Body of pancreas (tissue), 4 donors: Measurements from ENCODE around the gene SPOCK3. TPM values are rescaled to one million over a fixed set of nuclear protein-coding genes. Genes with fewer than 3 reads are reported as not detected.
"Not testable (repeated sequence)": the region's sequence is repeated elsewhere in the genome, so short reads cannot be mapped to it uniquely, and the experiment has no call there.

Experiments
- ATAC-seq: fragments of 150-250 bp; one replicate; pipeline ENCODE4 v1.9.1; 2016
- DNase-seq, 4 donors: peaks; one replicate each; pipeline ENCODE4 v3.0.0-alpha.2; 2019
- H3K27ac ChIP-seq, 4 donors: fragments of 200-600 bp; sonication (generic); 1 replicate in 3 of 4; 2 replicates in 1 of 4; pipeline versions ENCODE4 v1.5.1 to v1.6.1; 2016 to 2019; ENCODE audit warnings: mild to moderate bottlenecking in 1 of 4, mixed read lengths in 1 of 4, moderate library complexity in 1 of 4
- H3K27me3 ChIP-seq, 2 donors: fragments of 200-600 bp; sonication (generic); one replicate each; pipeline ENCODE4 v1.6.0; 2016; ENCODE audit warnings: mild to moderate bottlenecking in 1 of 2
- H3K36me3 ChIP-seq, 2 donors: fragments of 200-600 bp; sonication (generic); replicated peaks in 1 of 2; 2 replicates each; pipeline ENCODE4 v1.5.1; 2016; ENCODE audit warnings: low read depth in 2 of 2; ENCODE audit not compliant: insufficient read depth in 1 of 2
- H3K4me1 ChIP-seq: fragments of 200-600 bp; sonication (generic); one replicate; pipeline ENCODE4 v1.6.0; 2016
- H3K4me3 ChIP-seq, 2 donors: fragments of 200-600 bp; sonication (generic); 1 replicate in 1 of 2; 2 replicates in 1 of 2; pipeline ENCODE4 v1.5.1; 2016 to 2019
- H3K9me3 ChIP-seq, 3 donors: fragments of 200-600 bp; sonication (generic); 1 replicate in 2 of 3; 2 replicates in 1 of 3; pipeline ENCODE4 v1.5.1; 2016
- POLR2A ChIP-seq, 3 donors: fragments of 450-650 bp; IDR thresholded peaks; one replicate each; pipeline ENCODE4 v1.6.1; 2016; ENCODE audit warnings: antibody characterized with exemption in 3 of 3, mild to moderate bottlenecking in 2 of 3
- WGBS, 2 donors: methylation state at CpG; one replicate each; pipeline ENCODE4 v1.1.5; 2017; 5-methylcytosine and 5-hydroxymethylcytosine counted together
- intact Hi-C: fragments of 100-400 bp; cut with DNase I; formaldehyde crosslinking; loops from one replicate; pipeline ENCODE4 v1.15.1; 2023
- total RNA-seq, 2 donors: library from RNA; depleted of rRNA; stranded (reverse); fragments of >200 nt; gene quantifications; one replicate each; pipeline ENCODE4 v1.1.0, GENCODE V29; 2016
- TF ChIP-seq, protein P1 (sequence below), 7 experiments: fragments of 450-650 bp in 4 of 7; fragments of 200-600 bp in 3 of 7; sonication (generic) in 3 of 7; IDR thresholded peaks; one replicate each; pipeline ENCODE4 v1.5.1; 2016 to 2019; ENCODE audit warnings: antibody characterized with exemption in 7 of 7

The SPOCK3 gene
- total RNA-seq: not detected

DNA sequence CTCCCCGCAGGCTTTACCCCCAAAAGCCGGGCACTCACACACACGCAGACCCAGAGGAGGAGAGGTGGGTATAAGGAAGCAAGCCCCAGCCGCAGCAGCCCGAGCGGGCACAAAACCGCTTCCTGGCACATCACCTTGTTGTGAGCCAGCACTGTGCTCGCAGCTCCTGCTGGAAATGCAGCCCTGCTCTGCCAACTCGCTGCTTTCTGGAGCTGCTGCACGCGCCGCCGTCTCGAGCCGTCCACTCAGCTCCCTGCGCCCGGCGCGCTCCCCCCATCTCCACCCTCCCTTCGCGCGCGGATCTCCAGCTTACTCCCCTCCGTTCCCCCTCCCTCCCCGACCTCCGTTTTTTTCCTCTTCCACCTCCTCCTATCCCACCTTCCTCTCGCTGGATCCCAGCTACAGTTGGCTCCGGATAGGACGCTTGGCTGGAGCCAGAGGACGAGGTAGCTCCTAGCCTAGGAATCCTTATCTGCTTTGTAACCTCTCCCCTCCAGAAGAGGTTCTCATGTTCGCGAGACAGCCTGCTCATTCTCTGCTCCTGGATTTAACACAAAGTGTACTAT, at the start of gene SPOCK3:
Gene SPOCK3, minus strand, starts transcription at position 179 of the 566 bp plus-strand sequence.
- peak; percentile 22 to 57 (median 38) for DNase-seq
- Histone ChIP-seq H3K4me1 (peaks cover 16% of the 10 kb centered on the region), H3K27me3 (peaks cover 0 to 11% of the 10 kb centered on the region in 2 donors), H3K4me3 (peak within 1 kb of the TSS in 1 of 2 donors; percentile 10), H3K27ac (no peak within 1 kb of the TSS), H3K9me3 (no peaks in the 10 kb centered on the region), H3K36me3 (no peaks in the 10 kb centered on the region)
- 0 to 1% methylated on average over 32 of the region's 32 CpGs for WGBS, 2 donors
- no peak for TF ChIP-seq POLR2A (IDR thresholded peaks at IDR 0.05)
- TF ChIP-seq, protein P1, sequence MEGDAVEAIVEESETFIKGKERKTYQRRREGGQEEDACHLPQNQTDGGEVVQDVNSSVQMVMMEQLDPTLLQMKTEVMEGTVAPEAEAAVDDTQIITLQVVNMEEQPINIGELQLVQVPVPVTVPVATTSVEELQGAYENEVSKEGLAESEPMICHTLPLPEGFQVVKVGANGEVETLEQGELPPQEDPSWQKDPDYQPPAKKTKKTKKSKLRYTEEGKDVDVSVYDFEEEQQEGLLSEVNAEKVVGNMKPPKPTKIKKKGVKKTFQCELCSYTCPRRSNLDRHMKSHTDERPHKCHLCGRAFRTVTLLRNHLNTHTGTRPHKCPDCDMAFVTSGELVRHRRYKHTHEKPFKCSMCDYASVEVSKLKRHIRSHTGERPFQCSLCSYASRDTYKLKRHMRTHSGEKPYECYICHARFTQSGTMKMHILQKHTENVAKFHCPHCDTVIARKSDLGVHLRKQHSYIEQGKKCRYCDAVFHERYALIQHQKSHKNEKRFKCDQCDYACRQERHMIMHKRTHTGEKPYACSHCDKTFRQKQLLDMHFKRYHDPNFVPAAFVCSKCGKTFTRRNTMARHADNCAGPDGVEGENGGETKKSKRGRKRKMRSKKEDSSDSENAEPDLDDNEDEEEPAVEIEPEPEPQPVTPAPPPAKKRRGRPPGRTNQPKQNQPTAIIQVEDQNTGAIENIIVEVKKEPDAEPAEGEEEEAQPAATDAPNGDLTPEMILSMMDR (IDR thresholded peaks at IDR 0.05): no peak
- ATAC-seq: peak; percentile 79
- intact Hi-C loops: no loop called here

DNA sequence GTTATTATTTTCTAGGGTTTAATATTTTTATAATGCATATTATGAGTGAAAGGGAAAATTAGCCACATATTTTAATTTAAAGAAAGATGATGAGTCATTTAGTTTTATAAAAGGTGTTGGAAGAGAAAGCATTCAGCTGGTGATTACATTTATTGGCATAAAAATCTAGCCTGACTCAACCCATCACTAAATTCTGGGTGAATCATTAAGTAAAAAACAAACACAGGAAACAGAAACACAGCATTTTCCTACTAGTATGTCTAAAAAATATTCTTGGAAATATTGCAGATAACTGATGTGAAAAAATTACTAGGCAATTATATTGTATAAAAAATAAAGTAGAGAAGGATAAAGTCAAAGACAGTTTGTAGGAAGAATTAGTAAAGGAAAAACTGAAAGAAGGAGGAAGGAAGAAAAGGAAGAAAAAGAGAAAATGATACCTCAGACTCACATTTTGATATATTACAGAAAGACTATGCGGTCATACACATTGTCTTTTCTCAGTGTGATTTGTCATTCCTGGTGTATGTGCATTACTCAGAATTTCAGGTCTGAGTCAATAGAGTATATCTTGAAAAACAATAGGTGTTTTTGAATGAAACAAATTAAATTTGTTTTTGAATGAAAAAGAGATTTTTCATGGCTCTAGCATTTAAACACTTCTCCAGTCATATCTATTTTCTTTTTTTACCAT, 48.0 kb upstream of the SPOCK3 start:
- Histone ChIP-seq H3K27me3 (no peaks in the 10 kb centered on the region), H3K36me3 (no peaks in the 10 kb centered on the region), H3K4me3 (no peak overlapping the region), H3K4me1 (no peaks in the 10 kb centered on the region), H3K27ac (no peak overlapping the region), H3K9me3 (no peaks in the 10 kb centered on the region)
- no peak for TF ChIP-seq POLR2A (IDR thresholded peaks at IDR 0.05)
- TF ChIP-seq, protein P1 (IDR thresholded peaks at IDR 0.05): no peak
- intact Hi-C loops: no loop called here
- WGBS, 2 donors: 63 to 80% methylated on average over 1 of the region's 1 CpG
- DNase-seq (no peak), ATAC-seq (no peak)

DNA sequence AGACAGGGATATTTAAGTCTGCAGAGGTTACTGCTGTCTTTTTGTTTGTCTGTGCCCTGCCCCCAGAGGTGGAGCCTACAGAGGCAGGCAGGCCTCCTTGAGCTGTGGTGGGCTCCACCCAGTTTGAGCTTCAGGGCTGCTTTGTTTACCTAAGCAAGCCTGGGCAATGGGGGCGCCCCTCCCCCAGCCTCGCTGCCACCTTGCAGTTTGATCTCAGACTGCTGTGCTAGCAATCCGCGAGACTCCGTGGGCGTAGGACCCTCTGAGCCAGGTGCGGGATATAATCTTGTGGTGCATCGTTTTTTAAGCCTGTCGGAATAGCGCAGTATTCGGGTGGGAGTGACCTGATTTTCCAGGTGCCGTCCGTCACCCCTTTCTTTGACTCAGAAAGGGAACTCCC, 47.3 kb upstream of the SPOCK3 start:
- H3K36me3 ChIP-seq, H3K4me1 ChIP-seq, H3K4me3 ChIP-seq, DNase-seq, H3K27ac ChIP-seq, intact Hi-C loops, H3K9me3 ChIP-seq, H3K27me3 ChIP-seq, ATAC-seq: not testable (repeated sequence)
- 77 to 78% methylated on average over 13 of the region's 13 CpGs for WGBS, 2 donors

DNA sequence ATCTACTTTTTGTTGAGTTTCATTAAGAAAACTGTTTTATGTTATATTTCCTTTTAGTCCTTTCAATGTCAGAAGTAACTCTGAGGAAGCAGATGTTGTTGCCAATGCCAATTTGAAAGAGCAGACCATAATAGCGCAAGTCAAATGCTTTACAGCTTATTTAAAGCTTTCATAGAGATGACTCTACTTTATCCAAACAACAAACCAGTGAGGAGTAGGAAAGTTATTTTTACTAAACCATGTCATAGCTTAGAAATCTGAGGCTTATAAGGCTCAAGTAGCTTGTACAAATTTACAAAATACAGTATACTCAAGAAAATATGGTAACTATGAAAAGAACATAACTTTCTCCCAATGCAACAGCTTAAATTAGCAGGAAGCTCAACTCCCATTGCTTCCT, 40.1 kb upstream of the SPOCK3 start:
- H3K4me3 ChIP-seq: no peak overlapping the region
- H3K9me3 ChIP-seq: no peaks in the 10 kb centered on the region
- no peak overlapping the region for H3K27ac ChIP-seq
- H3K4me1 ChIP-seq: no peaks in the 10 kb centered on the region
- 70 to 76% methylated on average over 1 of the region's 1 CpG for WGBS, 2 donors
- TF ChIP-seq POLR2A (IDR thresholded peaks at IDR 0.05): no peak
- TF ChIP-seq, protein P1 (IDR thresholded peaks at IDR 0.05): no peak
- H3K36me3 ChIP-seq: no peaks in the 10 kb centered on the region
- DNase-seq (no peak), ATAC-seq (no peak)
- H3K27me3 ChIP-seq: no peaks in the 10 kb centered on the region
- intact Hi-C loops: no loop called here

DNA sequence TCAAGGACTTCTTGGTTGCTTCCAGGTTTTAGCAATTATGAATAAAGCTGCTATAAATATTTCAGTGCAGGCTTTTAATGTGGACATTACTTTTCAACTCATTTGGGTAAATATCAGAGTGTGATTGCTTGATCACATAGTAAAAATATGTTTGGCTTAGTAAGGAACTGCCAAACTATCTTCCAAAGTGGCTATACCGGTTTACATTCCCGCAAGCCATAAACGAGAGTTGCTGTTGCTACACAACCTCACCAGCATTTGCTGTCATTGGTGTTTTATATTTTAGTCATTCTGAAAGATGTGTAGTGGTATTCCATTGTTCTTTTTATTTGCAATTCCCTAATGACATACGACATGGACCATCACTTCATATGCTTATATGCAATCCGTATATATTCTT, 30.9 kb upstream of the SPOCK3 start:
- Histone ChIP-seq H3K9me3 (no peaks in the 10 kb centered on the region), H3K4me1 (no peaks in the 10 kb centered on the region), H3K27me3 (no peaks in the 10 kb centered on the region), H3K27ac (no peak overlapping the region), H3K36me3 (no peaks in the 10 kb centered on the region), H3K4me3 (no peak overlapping the region)
- intact Hi-C loops: no loop called here
- 51 to 65% methylated on average over 5 of the region's 5 CpGs for WGBS, 2 donors
- DNase-seq (no peak), ATAC-seq (no peak)
- TF ChIP-seq POLR2A (IDR thresholded peaks at IDR 0.05): no peak
- TF ChIP-seq, protein P1 (IDR thresholded peaks at IDR 0.05): no peak
